HG02678 (cell line): ENCODE results near the gene ARHGAP26.

Experiments
- ATAC-seq: cut with Tn5 transposase; IDR thresholded peaks from one replicate; pipeline ENCODE4 v1.9.1; 2021; ENCODE audit warnings: mild to moderate bottlenecking, moderate library complexity; ENCODE audit not compliant: unreplicated experiment

Gene ARHGAP26

DNA sequence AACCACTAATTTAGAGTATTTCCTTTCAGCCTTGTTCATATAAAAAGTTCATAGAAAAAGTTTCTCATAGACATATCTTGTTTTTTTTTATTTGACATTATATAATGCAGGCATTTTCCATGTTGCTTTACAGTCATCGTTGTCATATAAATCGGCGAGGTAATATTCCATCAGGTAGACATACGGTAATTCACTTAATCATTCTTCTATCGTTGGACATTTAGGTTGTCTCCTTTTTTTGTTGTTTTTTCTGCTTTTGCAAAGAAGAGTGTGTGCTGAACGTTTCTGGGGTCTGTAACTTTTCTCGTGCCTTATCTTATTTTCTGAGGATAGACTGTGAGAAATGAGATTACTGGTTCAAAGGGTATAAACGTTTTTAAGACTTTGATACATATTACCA, 283.6 kb downstream of the ARHGAP26 start:
- no peak for ATAC-seq

DNA sequence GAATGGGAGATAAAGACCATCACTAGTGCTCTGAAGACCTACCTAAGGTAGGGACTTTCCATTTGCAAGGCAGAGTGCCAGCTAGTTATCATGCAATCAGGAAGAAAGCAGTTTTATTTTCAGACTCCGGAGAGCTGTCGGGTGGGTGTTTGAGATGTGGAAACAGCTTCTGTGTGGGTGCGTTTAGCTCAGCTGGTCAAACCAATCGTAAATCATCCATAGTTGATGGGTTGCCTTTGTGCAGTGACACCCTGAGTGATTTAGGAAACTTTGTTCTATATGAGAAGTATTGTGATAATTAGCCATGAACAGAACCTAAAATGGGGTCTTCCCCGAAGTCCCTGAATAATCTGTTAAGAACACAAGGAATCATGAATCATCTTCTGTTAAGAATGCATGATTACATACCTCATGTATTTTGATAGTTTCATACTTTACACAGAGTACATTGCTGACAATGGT, 284.3 kb downstream of the ARHGAP26 start:
- peak; percentile 52 for ATAC-seq

- ATAC-seq: no peak
Measured at GRCh38 chr5:143055596-143056338, 285.6 kb downstream of the ARHGAP26 start.

DNA sequence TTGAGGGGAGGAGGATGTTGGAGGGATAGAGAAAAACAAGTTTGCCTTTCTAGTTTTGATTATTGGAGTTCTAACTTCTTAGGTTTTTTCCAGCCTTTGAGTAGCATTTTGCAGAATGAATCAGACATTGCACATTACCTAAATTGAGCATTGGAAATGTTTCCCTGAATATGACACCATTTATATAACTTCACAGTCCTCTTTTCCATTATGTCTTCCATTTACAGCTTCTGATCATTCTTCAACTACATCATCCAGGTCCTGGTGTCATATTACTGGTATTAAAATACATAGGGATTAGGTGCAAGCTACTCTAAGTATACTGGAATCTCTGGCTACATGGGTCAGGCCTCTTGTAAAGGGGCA, 286.1 kb downstream of the ARHGAP26 start:
- ATAC-seq: no peak

- peak; percentile 26 for ATAC-seq
Measured at GRCh38 chr5:143056792-143057579, 286.8 kb downstream of the ARHGAP26 start.

- ATAC-seq: peak; percentile 47
Measured at GRCh38 chr5:143057580-143057999, 287.4 kb downstream of the ARHGAP26 start.

DNA sequence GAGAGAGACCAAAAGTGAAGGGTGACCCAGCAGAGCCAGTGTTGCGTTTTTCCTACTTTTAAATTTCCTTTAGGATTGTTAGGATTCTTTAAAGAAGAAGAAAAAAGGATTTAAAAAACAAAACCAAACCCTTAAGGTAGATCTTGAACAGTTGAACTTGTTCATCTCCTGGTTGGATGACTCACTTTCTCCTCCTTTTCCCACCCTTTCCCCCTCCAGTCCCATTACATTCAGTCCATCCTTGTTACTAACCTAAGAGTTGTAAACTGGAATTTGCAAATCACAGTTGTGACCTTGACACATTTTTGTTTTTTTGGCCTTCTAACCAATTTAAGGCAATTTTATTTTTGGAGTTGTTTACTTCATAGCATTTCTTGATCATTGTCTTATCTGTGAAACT, 289.2 kb downstream of the ARHGAP26 start:
- ATAC-seq: no peak

DNA sequence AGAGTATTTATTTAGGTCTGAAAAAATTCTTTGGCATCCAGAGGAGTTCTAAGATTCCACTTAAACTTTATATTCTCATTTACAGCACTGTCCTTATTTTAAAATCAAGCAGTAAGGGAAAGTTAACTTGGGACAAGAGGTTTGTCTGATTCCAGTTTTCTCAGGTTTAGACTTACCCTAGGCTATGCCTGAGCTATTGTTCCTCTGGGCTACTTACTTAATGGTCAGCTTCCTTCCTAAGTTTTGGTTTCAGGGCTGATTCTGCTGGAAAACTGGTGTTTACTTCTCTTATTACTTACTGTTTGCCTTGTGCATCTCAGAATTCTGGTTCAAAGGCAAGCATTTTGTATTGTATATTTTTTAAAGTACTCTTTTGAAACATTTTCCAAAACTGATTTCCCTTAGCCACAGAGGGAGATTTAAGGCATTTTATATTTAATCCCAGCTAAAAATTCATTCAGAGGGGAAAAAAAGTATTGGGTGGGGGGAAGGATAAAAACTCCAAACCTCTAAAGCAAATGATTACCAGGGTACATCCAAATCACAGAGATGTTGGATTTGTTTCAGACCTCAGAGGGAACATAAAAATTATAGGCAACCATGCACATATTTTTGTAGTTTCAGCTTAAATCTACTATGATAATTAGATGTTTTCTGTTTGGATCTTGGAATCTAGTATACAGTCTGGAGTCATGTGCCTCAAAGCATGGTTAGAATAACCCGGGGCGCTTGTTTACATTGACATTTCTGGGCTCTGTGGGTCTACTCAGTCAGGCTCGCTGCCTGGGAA, 290.0 kb downstream of the ARHGAP26 start:
- no peak for ATAC-seq

DNA sequence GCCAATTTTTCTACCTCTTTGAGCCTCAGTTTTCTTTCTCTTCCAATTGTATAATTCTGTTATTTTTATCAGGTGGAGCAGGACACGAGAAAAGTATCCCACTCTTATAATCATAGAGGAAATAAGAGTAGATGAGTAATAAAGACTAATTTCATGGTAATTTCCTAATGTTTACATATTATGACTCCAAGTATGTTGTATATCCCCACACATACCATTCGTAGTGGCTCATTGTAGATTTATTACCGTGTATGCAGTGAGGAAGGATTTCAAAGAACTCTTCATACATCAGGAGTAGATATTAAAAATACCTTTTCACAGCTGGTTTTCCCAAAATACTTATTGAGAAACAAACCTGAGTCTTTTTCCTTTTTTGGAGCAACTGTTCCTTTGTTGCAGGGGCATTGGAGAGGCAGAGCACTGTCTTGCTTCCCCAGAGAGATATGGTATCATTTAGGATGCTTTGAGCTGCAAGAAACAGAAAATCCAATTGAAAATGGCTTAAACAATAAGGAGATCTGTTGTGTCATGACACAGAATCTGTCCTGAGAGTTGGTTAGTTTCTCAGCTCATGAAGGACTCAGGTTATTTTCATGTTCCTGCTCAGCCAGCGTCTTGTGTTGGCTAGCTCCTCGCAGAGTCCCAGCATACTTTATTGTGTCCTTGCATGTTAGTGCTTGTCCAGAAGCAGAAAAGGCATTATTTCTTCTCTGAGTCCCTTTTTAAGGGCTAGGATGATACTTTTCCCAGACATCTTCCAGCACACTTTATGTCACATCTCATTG, 291.2 kb downstream of the ARHGAP26 start:
- ATAC-seq: no peak

GRCh38 chr5:143062379-143062778, 292.2 kb downstream of the ARHGAP26 start:
- no peak for ATAC-seq

DNA sequence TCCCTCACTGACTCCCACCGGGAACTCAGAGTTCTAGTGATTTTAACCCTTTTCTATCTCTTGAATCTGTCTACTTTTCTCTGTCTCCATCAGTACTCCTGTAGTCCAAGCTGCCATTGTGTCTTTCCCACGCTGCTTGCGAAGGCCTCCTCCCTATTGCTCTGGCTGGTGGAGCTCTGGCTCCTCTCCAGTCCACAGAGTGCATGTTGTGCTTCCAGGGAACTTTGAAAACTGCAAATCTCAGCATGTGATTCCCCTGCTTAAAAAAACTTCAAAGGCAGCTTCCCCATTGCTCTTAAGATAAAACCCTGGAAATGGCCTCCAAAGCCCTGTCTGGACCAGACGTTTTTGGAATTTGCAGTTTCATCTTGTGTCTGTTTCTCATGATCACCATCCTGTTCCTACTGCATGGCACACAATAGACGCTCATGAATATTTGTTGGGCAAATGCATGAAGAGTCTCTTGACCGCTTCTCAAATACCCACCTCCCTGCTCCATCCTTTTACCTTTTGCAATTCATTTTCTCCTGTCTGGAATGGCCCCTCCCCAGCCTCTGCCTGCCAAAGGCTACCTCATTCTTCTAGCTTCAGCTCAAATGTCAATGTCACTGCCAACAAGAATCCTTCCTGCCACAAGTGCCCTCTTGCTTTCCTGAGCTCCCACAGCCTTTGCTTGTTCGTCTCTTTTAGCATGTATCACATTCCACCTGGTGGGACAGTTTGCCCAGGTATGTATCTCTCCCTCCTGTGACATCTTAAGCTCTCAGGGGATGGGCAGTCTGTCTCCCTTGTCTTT, 293.2 kb downstream of the ARHGAP26 start:
- ATAC-seq: no peak

- ATAC-seq: no peak
Measured at GRCh38 chr5:143064218-143064641, 294.1 kb downstream of the ARHGAP26 start.

DNA sequence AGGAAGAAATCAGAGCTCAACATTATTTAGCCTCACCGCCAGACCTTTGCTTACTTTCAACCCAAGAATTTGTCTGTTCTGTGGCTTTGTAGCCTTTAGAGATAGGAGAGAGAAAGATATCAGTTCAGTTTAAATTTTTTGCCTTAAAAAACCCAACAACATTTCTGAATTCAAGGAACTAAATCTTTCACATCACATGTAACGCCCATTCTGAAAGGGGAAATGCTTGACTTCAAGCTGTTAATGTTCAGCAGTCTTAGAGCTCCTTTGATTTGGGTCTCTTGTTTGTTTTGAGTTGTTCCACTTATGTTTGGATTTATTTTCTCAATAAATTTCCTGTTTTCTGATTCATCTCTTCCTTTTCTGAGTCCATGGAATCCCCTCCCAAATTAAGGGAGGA, 294.5 kb downstream of the ARHGAP26 start:
- ATAC-seq: no peak

GRCh38 chr5:143065185-143065965, 295.2 kb downstream of the ARHGAP26 start:
- ATAC-seq: no peak

DNA sequence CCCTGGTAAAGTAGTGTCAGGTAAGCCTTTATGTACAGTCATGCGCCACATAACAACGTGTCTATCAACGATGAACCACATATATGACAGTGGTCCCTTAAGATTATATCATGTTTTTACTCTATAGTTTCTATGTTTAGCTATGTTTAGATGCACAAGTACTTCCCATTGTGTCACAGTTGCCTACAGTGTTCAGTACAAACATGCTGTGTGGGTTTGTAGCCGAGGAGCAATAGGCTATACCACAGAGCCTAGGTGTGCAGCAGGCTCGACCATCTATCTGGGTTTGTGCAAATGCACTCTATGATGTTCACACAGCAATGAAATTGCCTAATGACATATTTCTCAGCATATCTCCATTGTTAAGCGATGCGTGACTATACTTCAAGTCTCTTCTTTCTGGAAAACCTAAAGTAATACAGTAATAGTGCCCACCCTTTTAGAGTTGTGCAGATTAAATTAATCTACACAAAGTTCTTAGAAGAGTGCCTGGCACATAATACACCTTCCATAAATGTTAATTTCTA, 295.9 kb downstream of the ARHGAP26 start:
- ATAC-seq: no peak

GRCh38 chr5:143066556-143067281, 296.5 kb downstream of the ARHGAP26 start:
- peak; percentile 67 for ATAC-seq

DNA sequence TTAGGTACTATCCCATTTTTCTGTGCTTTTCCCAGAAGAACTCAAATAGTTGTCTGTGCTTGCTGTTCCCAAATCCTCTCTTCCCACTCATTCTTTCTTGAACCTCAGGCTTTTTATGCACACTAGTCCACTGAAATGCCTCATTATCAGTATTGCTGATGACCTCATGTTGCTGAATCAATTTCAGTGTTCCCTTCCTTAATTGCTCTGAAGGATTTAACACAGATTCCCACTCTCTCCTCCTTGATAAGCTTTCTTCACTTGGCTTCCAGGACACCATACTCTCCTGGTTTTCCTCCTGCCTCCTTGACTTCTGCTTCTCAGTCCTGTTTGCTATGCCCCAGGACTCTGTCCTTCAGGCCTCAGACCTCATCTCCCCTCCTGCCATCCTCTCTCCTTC, 298.5 kb downstream of the ARHGAP26 start:
- no peak for ATAC-seq

DNA sequence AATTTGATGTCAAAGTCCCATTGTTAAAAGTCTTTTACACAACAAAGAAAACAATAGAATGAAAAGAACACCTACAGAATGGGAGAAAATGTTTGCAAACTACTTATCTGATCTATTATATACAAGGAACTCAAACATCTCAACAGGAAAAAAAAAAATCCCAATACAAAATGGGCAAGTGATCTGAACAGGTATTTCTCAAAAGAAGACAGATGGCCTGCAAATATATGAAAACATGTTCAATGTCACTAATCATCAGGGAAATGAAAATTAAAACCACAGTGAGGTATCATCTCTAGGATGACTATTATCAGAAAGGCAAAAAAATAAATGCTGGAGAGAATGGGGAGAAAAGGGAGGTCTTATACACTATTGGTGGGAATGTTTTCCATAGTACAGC, 301.8 kb downstream of the ARHGAP26 start:
- ATAC-seq: no peak
